ENCODE results near the gene CREBBP.

Gene CREBBP

GRCh38 chr16:3713587-3714242 is 166.8 kb downstream of the CREBBP start:
- Histone ChIP-seq H3K27ac (no peak overlapping the region), H3K9me3 (ENCODE audit: low read depth, low read length) (no peaks in the 10 kb centered on the region), H3K4me3 (no peak overlapping the region), H3K36me3 (ENCODE audit: insufficient read depth, low read length) (peaks cover 53% of the 10 kb centered on the region), H3K9ac (ENCODE audit: insufficient read length) (no peak overlapping the region)
- no peak for DNase-seq (ENCODE audit: low read depth, low spot score)
- TF ChIP-seq POLR2AphosphoS5 (IDR thresholded peaks at IDR 0.05; ENCODE audit: borderline replicate concordance, low read depth, low read length) (no peak), FOXP2 (optimal IDR thresholded peaks at IDR 0.05; ENCODE audit: control extremely low read depth, extremely low read length, insufficient read depth) (no peak), EZH2 (IDR thresholded peaks at IDR 0.05) (no peak)

- Histone ChIP-seq H3K4me3 (no peak overlapping the region), H3K36me3 (ENCODE audit: insufficient read depth, low read length) (peaks cover 56% of the 10 kb centered on the region)
These were observed 167.6 kb downstream of the CREBBP start for GRCh38 chr16:3712861-3713372.

GRCh38 chr16:3706253-3707012 is 174.1 kb downstream of the CREBBP start:
- TF ChIP-seq POLR2AphosphoS5 (IDR thresholded peaks at IDR 0.05; ENCODE audit: borderline replicate concordance, low read depth, low read length) (no peak), FOXP2 (optimal IDR thresholded peaks at IDR 0.05; ENCODE audit: control extremely low read depth, extremely low read length, insufficient read depth) (no peak), EZH2 (IDR thresholded peaks at IDR 0.05) (no peak)
- Histone ChIP-seq H3K27ac (no peak overlapping the region), H3K9me3 (ENCODE audit: low read depth, low read length) (no peaks in the 10 kb centered on the region), H3K4me3 (no peak overlapping the region), H3K9ac (ENCODE audit: insufficient read length) (no peak overlapping the region), H3K36me3 (ENCODE audit: insufficient read depth, low read length) (peaks cover 44% of the 10 kb centered on the region)
- no peak for DNase-seq (ENCODE audit: low read depth, low spot score)

More at GRCh38 chr16:3712861-3713372, 167.6 kb downstream of the CREBBP start:
- H3K9ac ChIP-seq (ENCODE audit: insufficient read length): no peak overlapping the region
- H3K27ac ChIP-seq: no peak overlapping the region
- DNase-seq (ENCODE audit: low read depth, low spot score): no peak
- TF ChIP-seq EZH2 (IDR thresholded peaks at IDR 0.05): no peak
- TF ChIP-seq FOXP2 (optimal IDR thresholded peaks at IDR 0.05; ENCODE audit: control extremely low read depth, extremely low read length, insufficient read depth): no peak
- TF ChIP-seq POLR2AphosphoS5 (IDR thresholded peaks at IDR 0.05; ENCODE audit: borderline replicate concordance, low read depth, low read length): no peak
- H3K9me3 ChIP-seq (ENCODE audit: low read depth, low read length): no peaks in the 10 kb centered on the region

- Histone ChIP-seq H3K9me3 (ENCODE audit: low read depth, low read length) (no peaks in the 10 kb centered on the region), H3K36me3 (ENCODE audit: insufficient read depth, low read length) (peaks cover 34% of the 10 kb centered on the region), H3K4me3 (no peak overlapping the region), H3K9ac (ENCODE audit: insufficient read length) (no peak overlapping the region), H3K27ac (no peak overlapping the region)
- DNase-seq (ENCODE audit: low read depth, low spot score): no peak
- TF ChIP-seq EZH2 (IDR thresholded peaks at IDR 0.05) (no peak), POLR2AphosphoS5 (IDR thresholded peaks at IDR 0.05; ENCODE audit: borderline replicate concordance, low read depth, low read length) (no peak), FOXP2 (optimal IDR thresholded peaks at IDR 0.05; ENCODE audit: control extremely low read depth, extremely low read length, insufficient read depth) (no peak)
These were observed 178.4 kb downstream of the CREBBP start for GRCh38 chr16:3702082-3702481.

- Histone ChIP-seq H3K27ac (no peak overlapping the region), H3K4me3 (no peak overlapping the region), H3K9ac (ENCODE audit: insufficient read length) (no peak overlapping the region), H3K9me3 (ENCODE audit: low read depth, low read length) (no peaks in the 10 kb centered on the region), H3K36me3 (ENCODE audit: insufficient read depth, low read length) (peaks cover 28% of the 10 kb centered on the region)
- no peak for TF ChIP-seq POLR2AphosphoS5 (IDR thresholded peaks at IDR 0.05; ENCODE audit: borderline replicate concordance, low read depth, low read length)
- TF ChIP-seq FOXP2 (optimal IDR thresholded peaks at IDR 0.05; ENCODE audit: control extremely low read depth, extremely low read length, insufficient read depth): no peak
- no peak for TF ChIP-seq EZH2 (IDR thresholded peaks at IDR 0.05)
- no peak for DNase-seq (ENCODE audit: low read depth, low spot score)
These were observed 179.0 kb downstream of the CREBBP start for GRCh38 chr16:3701531-3701930.

- TF ChIP-seq EZH2 (IDR thresholded peaks at IDR 0.05): no peak
- no peak for TF ChIP-seq POLR2AphosphoS5 (IDR thresholded peaks at IDR 0.05; ENCODE audit: borderline replicate concordance, low read depth, low read length)
- no peak for TF ChIP-seq FOXP2 (optimal IDR thresholded peaks at IDR 0.05; ENCODE audit: control extremely low read depth, extremely low read length, insufficient read depth)
- Histone ChIP-seq H3K4me3 (no peak overlapping the region), H3K9ac (ENCODE audit: insufficient read length) (no peak overlapping the region), H3K9me3 (ENCODE audit: low read depth, low read length) (no peaks in the 10 kb centered on the region), H3K27ac (no peak overlapping the region), H3K36me3 (ENCODE audit: insufficient read depth, low read length) (peaks cover 32% of the 10 kb centered on the region)
- DNase-seq (ENCODE audit: low read depth, low spot score): no peak
These were observed 181.6 kb downstream of the CREBBP start for GRCh38 chr16:3698941-3699340.

GRCh38 chr16:3696425-3697218 is 183.9 kb downstream of the CREBBP start:
- H3K36me3 ChIP-seq (ENCODE audit: insufficient read depth, low read length): peaks cover 20% of the 10 kb centered on the region
- no peaks in the 10 kb centered on the region for H3K9me3 ChIP-seq (ENCODE audit: low read depth, low read length)
- TF ChIP-seq POLR2AphosphoS5 (IDR thresholded peaks at IDR 0.05; ENCODE audit: borderline replicate concordance, low read depth, low read length) (no peak), EZH2 (IDR thresholded peaks at IDR 0.05) (no peak), FOXP2 (optimal IDR thresholded peaks at IDR 0.05; ENCODE audit: control extremely low read depth, extremely low read length, insufficient read depth) (no peak)
- no peak overlapping the region for H3K4me3 ChIP-seq
- DNase-seq (ENCODE audit: low read depth, low spot score): no peak
- no peak overlapping the region for H3K9ac ChIP-seq (ENCODE audit: insufficient read length)
- H3K27ac ChIP-seq: peak overlapping the region; percentile 39

Data from SK-N-MC (cell line).